Nephron (organoid): ENCODE results near the gene CELF1.
"Not testable (repeated sequence)": the region's sequence is repeated elsewhere in the genome, so short reads cannot be mapped to it uniquely, and the experiment has no call there.

ENCODE experiments used
- H3K27ac Mint-ChIP-seq, 3 experiments: 2 replicates each; pipeline ENCODE4 v1.8.0; 2020; ENCODE audit warnings: mixed read lengths in 3 of 3, mild to moderate bottlenecking in 2 of 3, moderate library complexity in 1 of 3
- H3K27me3 Mint-ChIP-seq: 2 replicates; pipeline ENCODE4 v1.8.0; 2021; ENCODE audit warnings: low read depth, mild to moderate bottlenecking, moderate library complexity, mixed read lengths
- H3K36me3 Mint-ChIP-seq: 2 replicates; pipeline ENCODE4 v1.8.0; 2020; ENCODE audit warnings: low read depth, mixed read lengths
- H3K4me1 Mint-ChIP-seq: 2 replicates; pipeline ENCODE4 v1.8.0; 2020; ENCODE audit warnings: mixed read lengths
- H3K4me3 Mint-ChIP-seq, 3 experiments: 2 replicates each; pipeline ENCODE4 v1.8.0; 2020; ENCODE audit warnings: mild to moderate bottlenecking in 3 of 3, mixed read lengths in 3 of 3, moderate library complexity in 2 of 3
- H3K9me3 Mint-ChIP-seq: 2 replicates; pipeline ENCODE4 v1.8.0; 2020; ENCODE audit warnings: mixed read lengths
- CTCF ChIP-seq, 3 experiments: fragments of 200-600 bp; sonication (generic); IDR thresholded peaks; one replicate each; pipeline ENCODE4 v1.5.0; 2021; ENCODE audit warnings: antibody characterized with exemption in 3 of 3; ENCODE audit not compliant: unreplicated experiment in 3 of 3

CELF1 gene

DNA sequence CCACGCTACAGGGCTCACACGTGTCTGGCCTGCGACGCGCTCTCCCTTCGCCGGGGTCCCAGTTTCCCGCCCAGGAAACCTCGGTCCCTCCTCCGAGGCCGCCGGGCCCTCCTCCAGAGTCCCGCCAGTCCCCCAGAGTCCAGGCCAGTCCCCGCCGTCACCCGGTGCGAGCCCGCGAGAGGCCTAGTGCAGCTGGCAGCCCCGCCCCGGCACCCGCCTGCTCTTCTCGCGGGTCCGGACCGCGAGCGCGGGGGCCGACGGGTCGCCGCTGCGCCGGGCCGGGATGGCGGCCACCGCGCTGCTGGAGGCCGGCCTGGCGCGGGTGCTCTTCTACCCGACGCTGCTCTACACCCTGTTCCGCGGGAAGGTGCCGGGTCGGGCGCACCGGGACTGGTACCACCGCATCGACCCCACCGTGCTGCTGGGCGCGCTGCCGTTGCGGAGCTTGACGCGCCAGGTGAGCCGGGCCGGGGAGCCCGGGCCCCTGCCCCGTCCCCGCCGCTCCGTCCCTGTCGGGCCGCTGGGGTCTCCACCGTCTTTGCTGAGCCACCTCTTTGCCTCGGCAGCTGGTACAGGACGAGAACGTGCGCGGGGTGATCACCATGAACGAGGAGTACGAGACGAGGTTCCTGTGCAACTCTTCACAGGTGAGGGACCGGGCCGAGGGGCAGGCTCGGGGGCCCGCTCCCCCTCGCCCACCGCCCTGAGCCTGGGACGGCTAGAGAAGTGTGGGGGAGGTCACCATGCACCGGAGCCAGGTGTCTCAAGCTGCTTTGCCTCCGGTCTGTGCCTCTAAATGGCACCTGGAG, 12.6 kb upstream of the CELF1 start, which contains the start of gene PTPMT1:
PTPMT1 (plus strand) TSS at position 260 of the 809 bp plus-strand sequence; CDS start at position 284, 24 bp downstream.
- TF ChIP-seq CTCF (IDR thresholded peaks at IDR 0.05; ENCODE audit: unreplicated experiment in 3 of 3), result no peak
- peak within 1 kb of the TSS; percentile 57 to 72 (median 69) for H3K27ac Mint-ChIP-seq

GRCh38 chr11:47564933-47565339, 12.0 kb upstream of the CELF1 start:
- peaks cover 7% of the 10 kb centered on the region for H3K36me3 Mint-ChIP-seq
- TF ChIP-seq CTCF (IDR thresholded peaks at IDR 0.05; ENCODE audit: unreplicated experiment in 3 of 3), result no peak
- no peaks in the 10 kb centered on the region for H3K9me3 Mint-ChIP-seq
- H3K4me3 Mint-ChIP-seq, result peak overlapping the region; percentile 75 to 79 (median 77)
- H3K4me1 Mint-ChIP-seq, result peaks cover 9% of the 10 kb centered on the region
- H3K27ac Mint-ChIP-seq, result peak overlapping the region in 1 of 3 experiments; percentile 35
- no peaks in the 10 kb centered on the region for H3K27me3 Mint-ChIP-seq

More for the DNA sequence above, 12.6 kb upstream of the CELF1 start, which contains the start of gene PTPMT1:
- peaks cover 7% of the 10 kb centered on the region for H3K36me3 Mint-ChIP-seq
- H3K4me3 Mint-ChIP-seq, result peak within 1 kb of the TSS; percentile 81 to 84 (median 82)
- H3K27me3 Mint-ChIP-seq, result no peaks in the 10 kb centered on the region
- H3K4me1 Mint-ChIP-seq, result peaks cover 9% of the 10 kb centered on the region
- H3K9me3 Mint-ChIP-seq, result no peaks in the 10 kb centered on the region

GRCh38 chr11:47564366-47564765, 11.4 kb upstream of the CELF1 start:
- not testable (repeated sequence) for H3K9me3 Mint-ChIP-seq, H3K4me1 Mint-ChIP-seq, H3K27me3 Mint-ChIP-seq, H3K36me3 Mint-ChIP-seq, H3K27ac Mint-ChIP-seq
- H3K4me3 Mint-ChIP-seq, result peak overlapping the region; percentile 62 to 79 (median 75)

DNA sequence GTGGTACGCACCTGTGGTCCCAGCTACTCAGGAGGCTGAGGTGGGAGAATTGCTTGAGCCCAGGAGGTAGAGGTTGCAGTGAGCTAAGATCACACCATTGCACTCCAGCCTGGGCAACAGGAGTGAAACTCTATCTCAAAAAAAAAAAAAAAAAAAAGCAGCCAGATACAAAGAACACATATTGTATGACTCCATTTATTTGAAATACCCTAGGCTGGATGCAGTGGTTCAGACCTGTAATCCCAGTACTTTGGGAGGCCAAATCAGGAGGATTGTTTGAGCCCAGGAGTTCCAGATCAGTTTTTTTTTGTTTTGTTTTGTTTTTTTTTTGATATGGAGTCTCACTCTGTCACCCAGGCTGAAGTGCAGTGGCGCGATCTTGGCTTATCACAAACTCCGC, 9.5 kb upstream of the CELF1 start:
- H3K9me3 Mint-ChIP-seq, H3K27ac Mint-ChIP-seq, H3K27me3 Mint-ChIP-seq, H3K36me3 Mint-ChIP-seq, H3K4me1 Mint-ChIP-seq: not testable (repeated sequence)
- peak overlapping the region in 1 of 3 experiments; percentile 35 for H3K4me3 Mint-ChIP-seq

DNA sequence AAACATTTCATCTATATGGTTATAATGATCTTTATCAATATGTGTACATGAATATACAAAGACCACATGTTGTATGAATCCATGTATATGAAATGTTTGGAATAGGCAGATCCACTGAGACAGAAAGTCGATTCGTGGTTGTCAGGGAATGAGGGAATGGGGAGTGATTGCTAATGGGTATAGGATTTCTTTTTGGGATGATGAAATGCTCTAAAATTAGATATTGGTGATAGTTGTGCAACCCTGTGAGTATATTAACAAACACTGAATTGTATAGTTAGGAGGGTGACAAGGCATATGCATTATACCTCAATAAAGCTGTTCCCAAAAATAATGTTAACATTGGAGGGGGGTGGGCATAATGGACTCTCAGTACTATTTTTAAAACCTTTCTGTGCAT, 7.5 kb upstream of the CELF1 start:
- Mint-ChIP-seq H3K9me3 (no peaks in the 10 kb centered on the region), H3K27me3 (no peaks in the 10 kb centered on the region), H3K27ac (no peak overlapping the region), H3K4me1 (peaks cover 4% of the 10 kb centered on the region), H3K36me3 (no peaks in the 10 kb centered on the region), H3K4me3 (peak overlapping the region in 1 of 3 experiments; percentile 46)
- no peak for TF ChIP-seq CTCF (IDR thresholded peaks at IDR 0.05; ENCODE audit: unreplicated experiment in 3 of 3)

DNA sequence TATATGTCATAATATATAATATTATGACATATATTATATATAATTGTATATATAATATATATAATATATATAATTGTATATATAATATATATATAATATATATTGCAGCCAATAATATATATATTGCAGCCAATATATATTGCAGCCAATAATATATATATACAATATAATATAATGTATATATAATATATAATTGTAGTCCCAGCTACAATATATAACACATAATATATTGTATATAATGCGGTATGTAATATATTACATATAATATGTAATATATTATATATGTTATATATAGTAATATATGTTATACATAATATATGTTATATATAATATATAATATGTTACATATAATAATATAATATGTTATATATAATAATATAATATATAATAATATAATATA, 5.8 kb upstream of the CELF1 start:
- no peak for TF ChIP-seq CTCF (IDR thresholded peaks at IDR 0.05; ENCODE audit: unreplicated experiment in 3 of 3)

DNA sequence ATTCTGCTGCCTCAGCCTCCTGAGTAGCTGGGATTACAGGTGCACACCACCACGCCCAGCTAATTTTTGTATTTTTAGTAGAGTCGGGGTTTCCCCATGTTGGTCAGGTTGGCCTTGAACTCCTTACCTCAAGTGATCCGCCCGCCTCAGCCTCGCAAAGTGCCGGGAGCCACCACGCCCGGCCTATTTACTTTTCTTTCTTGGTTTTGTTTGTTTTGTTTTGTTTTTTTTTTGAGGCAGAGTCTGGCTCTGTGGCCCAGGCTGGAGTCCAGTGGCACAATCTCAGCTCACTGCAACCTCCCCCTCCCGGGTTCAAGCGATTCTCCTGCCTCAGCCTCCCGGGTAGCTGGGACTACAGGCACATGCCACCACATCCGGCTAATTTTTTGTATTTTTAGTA, 4.1 kb upstream of the CELF1 start:
- H3K4me3 Mint-ChIP-seq, H3K27me3 Mint-ChIP-seq, H3K9me3 Mint-ChIP-seq, H3K4me1 Mint-ChIP-seq, H3K27ac Mint-ChIP-seq, H3K36me3 Mint-ChIP-seq: not testable (repeated sequence)

More for the DNA sequence above, 5.8 kb upstream of the CELF1 start:
- H3K36me3 Mint-ChIP-seq, result no peaks in the 10 kb centered on the region
- no peaks in the 10 kb centered on the region for H3K9me3 Mint-ChIP-seq
- no peaks in the 10 kb centered on the region for H3K27me3 Mint-ChIP-seq
- no peak overlapping the region for H3K27ac Mint-ChIP-seq
- H3K4me1 Mint-ChIP-seq, result no peaks in the 10 kb centered on the region
- no peak overlapping the region for H3K4me3 Mint-ChIP-seq
